ENCODE data around the gene REV3L. TPM values are rescaled to one million over a fixed set of nuclear protein-coding genes. Genes with fewer than 3 reads are reported as not detected.
"Not testable (repeated sequence)": the region's sequence is repeated elsewhere in the genome, so short reads cannot be mapped to it uniquely, and the experiment has no call there.

Gene REV3L
- total and polyA plus RNA-seq, 2 donors (not counting 3 experiments of a cell fraction or from before 2014, with no cell fraction given) = 6.0 to 22.7 TPM

DNA sequence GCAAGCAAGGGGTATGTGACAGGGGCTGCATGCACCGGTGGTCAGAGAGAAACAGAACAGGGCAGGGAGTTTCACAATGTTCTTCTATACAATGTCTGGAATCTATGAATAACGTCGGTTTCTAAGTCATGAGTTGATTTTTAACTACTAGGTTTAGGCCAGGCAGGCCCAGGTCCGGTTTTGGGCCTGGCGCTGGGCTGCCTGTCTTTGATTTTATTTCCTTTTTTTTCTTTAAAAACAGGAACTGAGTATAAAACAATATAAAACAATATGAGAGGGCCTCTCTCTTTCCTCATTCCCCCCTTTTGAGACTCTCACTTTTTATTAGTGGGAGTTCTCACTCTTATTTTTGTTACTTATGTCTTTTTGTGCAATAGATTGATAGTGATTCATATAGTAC is 198.7 kb downstream of the REV3L start:
- DNase-seq (ENCODE audit: low read depth, low spot score); H3K4me2 ChIP-seq (ENCODE audit: insufficient read depth, low read length); H3K36me3 ChIP-seq (ENCODE audit: control insufficient read depth in 2 of 2, extremely low read depth in 1 of 2, insufficient read depth in 2 of 2, low read length in 2 of 2); BruUV-seq (replicated peaks); POLR2A ChIA-PET; H3K4me3 ChIP-seq (replicated peaks in 1 of 3; ENCODE audit: insufficient read depth in 1 of 3, low read depth in 1 of 3, low read length in 3 of 3); FAIRE-seq; H3K27me3 ChIP-seq (ENCODE audit: control insufficient read depth in 2 of 2, insufficient read depth in 2 of 2, low read length in 2 of 2); H3K4me1 ChIP-seq (ENCODE audit: control insufficient read depth, extremely low read depth, insufficient read depth, low read length); H3K9me3 ChIP-seq (replicated peaks; ENCODE audit: control insufficient read depth, insufficient read depth, low read length); H3K9ac ChIP-seq (replicated peaks; ENCODE audit: extremely low read depth, insufficient read depth, low read length); H4K20me1 ChIP-seq (replicated peaks; ENCODE audit: control insufficient read depth, extremely low read depth, insufficient read depth, low read length); H3K27ac ChIP-seq (ENCODE audit: insufficient read depth, low read depth, low read length); dilution Hi-C loops (cut with MboI; ENCODE audit: extremely low pct_ligation_motif_present, low sequenced_read_pairs); H3K79me2 ChIP-seq (ENCODE audit: control insufficient read depth, insufficient read depth, low read length); H2AFZ ChIP-seq (ENCODE audit: low read depth, low read length); intact Hi-C loops (cut with micrococcal nuclease); H3K9me1 ChIP-seq (replicated peaks; ENCODE audit: control insufficient read depth, extremely low read depth, insufficient read depth, low read length): not testable (repeated sequence)
- CTCF ChIA-PET = interaction anchor here (2.4 kb wide), 1 partner anchor 25 kb away, joined by 7 read pairs; a partner anchor contains a TSS

GRCh38 chr6:111283707-111284106 is 199.3 kb downstream of the REV3L start:
- H4K20me1 ChIP-seq (replicated peaks; ENCODE audit: control insufficient read depth, extremely low read depth, insufficient read depth, low read length) = no peaks in the 10 kb centered on the region
- no peaks in the 10 kb centered on the region for H3K79me2 ChIP-seq (ENCODE audit: control insufficient read depth, insufficient read depth, low read length)
- ChIA-PET POLR2A (no interaction called here), CTCF (interaction anchor here (2.4 kb wide), 1 partner anchor 25 kb away, joined by 7 read pairs; a partner anchor contains a TSS)
- DNase-seq (ENCODE audit: low read depth, low spot score) (no peak), FAIRE-seq (no peak)
- dilution Hi-C loops (cut with MboI; ENCODE audit: extremely low pct_ligation_motif_present, low sequenced_read_pairs) = no loop called here
- no peak overlapping the region for H3K27ac ChIP-seq (ENCODE audit: insufficient read depth, low read depth, low read length)
- no peak overlapping the region for H3K9ac ChIP-seq (replicated peaks; ENCODE audit: extremely low read depth, insufficient read depth, low read length)
- no peaks in the 10 kb centered on the region for H3K36me3 ChIP-seq (ENCODE audit: control insufficient read depth in 2 of 2, extremely low read depth in 1 of 2, insufficient read depth in 2 of 2, low read length in 2 of 2)
- intact Hi-C loops (cut with micrococcal nuclease) = no loop called here
- BruUV-seq (replicated peaks) = no TSS peak
- H3K4me1 ChIP-seq (ENCODE audit: control insufficient read depth, extremely low read depth, insufficient read depth, low read length) = no peaks in the 10 kb centered on the region
- H2AFZ ChIP-seq (ENCODE audit: low read depth, low read length) = no peak overlapping the region
- no peaks in the 10 kb centered on the region for H3K27me3 ChIP-seq (ENCODE audit: control insufficient read depth in 2 of 2, insufficient read depth in 2 of 2, low read length in 2 of 2)
- H3K4me3 ChIP-seq (replicated peaks in 1 of 3; ENCODE audit: insufficient read depth in 1 of 3, low read depth in 1 of 3, low read length in 3 of 3) = no peak overlapping the region
- no peak for TF ChIP-seq JUN (IDR thresholded peaks at IDR 0.05; ENCODE audit: borderline replicate concordance, insufficient read depth, insufficient read length, low read depth)
- TF ChIP-seq, protein P1, sequence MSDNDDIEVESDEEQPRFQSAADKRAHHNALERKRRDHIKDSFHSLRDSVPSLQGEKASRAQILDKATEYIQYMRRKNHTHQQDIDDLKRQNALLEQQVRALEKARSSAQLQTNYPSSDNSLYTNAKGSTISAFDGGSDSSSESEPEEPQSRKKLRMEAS (IDR thresholded peaks at IDR 0.05; ENCODE audit: insufficient read depth, insufficient read length) = no peak
- no peaks in the 10 kb centered on the region for H3K9me3 ChIP-seq (replicated peaks; ENCODE audit: control insufficient read depth, insufficient read depth, low read length)
- no peaks in the 10 kb centered on the region for H3K9me1 ChIP-seq (replicated peaks; ENCODE audit: control insufficient read depth, extremely low read depth, insufficient read depth, low read length)
- no peak overlapping the region for H3K4me2 ChIP-seq (ENCODE audit: insufficient read depth, low read length)

All from endothelial cell of umbilical vein (primary cell).